HG02885 (cell line): ENCODE data around the gene TTPAL.

ENCODE experiments used
- ATAC-seq: cut with Tn5 transposase; IDR thresholded peaks from one replicate; pipeline ENCODE4 v1.9.1; 2021; ENCODE audit warnings: mild to moderate bottlenecking; ENCODE audit not compliant: unreplicated experiment, poor library complexity

TTPAL gene

DNA sequence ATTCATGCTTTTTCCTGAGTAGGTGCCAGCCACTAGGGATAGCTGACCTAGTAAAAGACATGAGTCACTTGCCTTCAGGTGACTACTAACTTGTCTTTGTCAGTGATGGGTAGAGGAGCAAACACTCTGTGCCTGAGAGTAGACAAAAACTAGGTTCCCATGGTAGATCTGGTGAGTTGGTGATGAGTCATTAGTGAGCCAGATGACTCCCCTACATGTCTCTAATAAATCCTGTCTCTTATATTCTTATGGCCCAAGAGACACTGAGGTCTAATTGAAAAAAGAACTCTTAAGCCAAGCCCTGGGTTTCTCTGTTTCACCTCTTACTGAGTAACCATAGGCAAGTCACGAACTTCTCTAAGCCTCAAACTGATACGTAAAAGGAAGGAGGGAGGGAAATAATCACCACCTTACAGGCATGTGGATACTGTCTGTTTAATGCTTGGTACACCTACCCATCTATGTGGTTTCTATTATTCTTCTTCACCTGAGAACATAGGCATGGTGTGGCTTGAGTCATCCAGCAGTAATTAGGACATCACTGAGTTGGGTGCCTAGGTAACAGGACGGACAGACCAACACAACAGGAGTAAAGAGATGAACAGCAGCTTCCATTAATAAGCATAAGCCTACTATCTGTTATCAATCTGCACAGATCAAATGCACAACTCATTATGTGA lies 20.3 kb downstream of the TTPAL start:
- ATAC-seq, result no peak

- no peak for ATAC-seq
Observed at GRCh38 chr20:44496976-44497375, 21.3 kb downstream of the TTPAL start.

DNA sequence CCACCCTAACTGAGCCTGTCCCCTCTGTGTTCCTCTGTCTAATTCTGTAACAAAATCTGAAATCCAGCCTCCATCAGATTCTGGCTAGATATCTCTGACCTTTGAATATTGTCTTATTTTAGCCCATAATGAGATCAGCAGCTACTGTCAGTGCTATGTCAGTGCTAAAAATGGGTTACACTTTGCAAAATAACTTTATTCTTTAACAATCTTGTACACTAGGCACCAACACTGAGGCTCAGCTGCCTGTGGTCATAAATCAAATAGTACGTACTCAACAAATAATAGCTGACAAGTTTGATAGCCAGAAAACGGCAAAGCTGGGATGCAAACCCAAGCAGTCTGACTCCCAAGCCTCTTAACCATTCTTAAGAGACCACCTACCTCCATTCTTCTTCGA lies 22.1 kb downstream of the TTPAL start:
- no peak for ATAC-seq

DNA sequence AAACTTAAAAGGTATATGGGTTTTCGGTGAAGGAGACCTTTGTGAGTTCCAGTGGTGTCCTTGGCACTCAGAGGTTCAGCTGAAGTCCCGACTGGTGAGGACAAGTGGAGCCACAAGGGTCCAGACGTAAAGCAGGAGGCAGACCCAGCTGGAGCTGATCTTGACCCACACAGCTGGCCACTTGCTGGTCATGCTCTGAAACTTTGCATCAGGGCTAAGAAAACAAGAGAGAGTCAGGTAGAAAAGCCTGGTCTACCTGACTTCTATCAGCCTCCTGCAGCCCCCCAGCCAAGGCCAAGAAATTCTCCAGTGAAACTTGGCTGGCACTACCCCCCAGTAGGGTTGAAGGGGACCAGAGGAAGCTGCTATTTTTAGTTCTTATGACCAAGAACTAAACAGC lies 24.5 kb downstream of the TTPAL start:
- no peak for ATAC-seq

- no peak for ATAC-seq
Observed at GRCh38 chr20:44501448-44501847, 25.8 kb downstream of the TTPAL start.

DNA sequence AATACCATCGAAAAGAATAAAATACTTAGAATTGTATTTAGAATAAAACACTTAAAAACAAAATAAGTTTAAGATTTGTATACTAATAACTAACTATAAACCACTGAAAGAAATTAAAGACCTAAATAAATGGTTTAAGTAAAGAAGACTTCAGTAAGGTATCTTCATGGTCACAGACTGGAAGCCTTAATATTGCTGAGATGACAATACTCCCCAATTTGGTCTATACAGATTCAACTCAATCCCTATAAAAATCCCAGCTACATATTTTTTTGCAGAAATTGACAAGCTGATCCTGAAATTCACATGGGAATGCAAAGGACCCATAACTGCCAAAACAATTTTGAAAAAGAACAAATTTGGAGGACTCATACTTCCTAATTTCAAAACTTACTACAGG lies 27.3 kb downstream of the TTPAL start:
- ATAC-seq, result no peak

- no peak for ATAC-seq
Observed at GRCh38 chr20:44504402-44505307, 29.0 kb downstream of the TTPAL start.

GRCh38 chr20:44509762-44510161 lies 34.1 kb downstream of the TTPAL start:
- no peak for ATAC-seq

- ATAC-seq, result no peak
Observed at GRCh38 chr20:44513871-44514270, 38.2 kb downstream of the TTPAL start.

DNA sequence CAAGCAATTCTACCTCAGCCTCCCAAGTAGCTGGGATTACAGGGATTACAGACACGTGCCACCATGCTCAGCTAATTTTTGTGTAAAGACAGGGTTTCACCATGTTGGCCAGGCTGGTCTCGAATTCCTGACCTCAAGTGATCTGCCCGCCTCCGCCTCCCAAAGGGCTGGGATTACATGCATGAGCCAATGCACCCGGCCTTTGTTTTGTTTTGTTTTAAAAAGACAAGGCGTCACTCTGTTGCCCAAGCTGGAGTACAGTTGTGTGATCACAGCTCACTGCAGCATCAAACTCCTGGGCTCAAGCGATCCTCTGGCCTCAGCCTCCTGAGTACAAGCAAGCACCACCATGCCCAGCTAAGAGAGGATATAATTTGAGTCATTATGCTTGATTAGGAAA lies 40.8 kb downstream of the TTPAL start:
- ATAC-seq, result no peak

DNA sequence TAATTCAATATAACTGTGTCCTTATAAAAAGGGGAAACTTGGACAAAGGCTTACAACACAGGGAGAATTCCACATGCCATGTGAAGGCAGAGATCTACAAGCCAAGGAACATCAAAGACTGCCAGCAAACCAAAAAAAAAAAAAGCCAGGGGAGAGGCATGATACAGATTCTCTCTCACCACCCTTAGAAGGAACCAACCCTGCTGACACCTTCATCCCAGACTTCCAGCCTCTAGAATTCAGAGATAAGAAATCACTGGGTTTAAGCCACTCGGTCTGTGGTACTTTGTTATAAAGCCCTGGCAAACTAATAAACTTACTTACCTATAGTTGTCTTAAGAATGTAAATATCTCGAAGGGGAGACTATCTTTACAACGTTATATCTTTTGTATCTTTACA lies 41.8 kb downstream of the TTPAL start:
- no peak for ATAC-seq

GRCh38 chr20:44518248-44518647 lies 42.6 kb downstream of the TTPAL start:
- no peak for ATAC-seq

GRCh38 chr20:44520881-44521280 lies 45.2 kb downstream of the TTPAL start:
- no peak for ATAC-seq

- peak; percentile 98 for ATAC-seq
Observed at GRCh38 chr20:44521484-44522481, 46.1 kb downstream of the TTPAL start, which contains the start of gene SERINC3. Gene SERINC3, minus strand, starts transcription at chr20:44522070. Its CDS starts 119 bp downstream, at chr20:44521951.

- ATAC-seq, result no peak
Observed at GRCh38 chr20:44522841-44523240, 47.2 kb downstream of the TTPAL start.

GRCh38 chr20:44523746-44524145 lies 48.1 kb downstream of the TTPAL start:
- ATAC-seq, result no peak

- no peak for ATAC-seq
Observed at GRCh38 chr20:44526129-44526528, 50.5 kb downstream of the TTPAL start.

- ATAC-seq, result no peak
Observed at GRCh38 chr20:44527716-44528199, 52.1 kb downstream of the TTPAL start.

GRCh38 chr20:44528309-44528708 lies 52.6 kb downstream of the TTPAL start:
- no peak for ATAC-seq

DNA sequence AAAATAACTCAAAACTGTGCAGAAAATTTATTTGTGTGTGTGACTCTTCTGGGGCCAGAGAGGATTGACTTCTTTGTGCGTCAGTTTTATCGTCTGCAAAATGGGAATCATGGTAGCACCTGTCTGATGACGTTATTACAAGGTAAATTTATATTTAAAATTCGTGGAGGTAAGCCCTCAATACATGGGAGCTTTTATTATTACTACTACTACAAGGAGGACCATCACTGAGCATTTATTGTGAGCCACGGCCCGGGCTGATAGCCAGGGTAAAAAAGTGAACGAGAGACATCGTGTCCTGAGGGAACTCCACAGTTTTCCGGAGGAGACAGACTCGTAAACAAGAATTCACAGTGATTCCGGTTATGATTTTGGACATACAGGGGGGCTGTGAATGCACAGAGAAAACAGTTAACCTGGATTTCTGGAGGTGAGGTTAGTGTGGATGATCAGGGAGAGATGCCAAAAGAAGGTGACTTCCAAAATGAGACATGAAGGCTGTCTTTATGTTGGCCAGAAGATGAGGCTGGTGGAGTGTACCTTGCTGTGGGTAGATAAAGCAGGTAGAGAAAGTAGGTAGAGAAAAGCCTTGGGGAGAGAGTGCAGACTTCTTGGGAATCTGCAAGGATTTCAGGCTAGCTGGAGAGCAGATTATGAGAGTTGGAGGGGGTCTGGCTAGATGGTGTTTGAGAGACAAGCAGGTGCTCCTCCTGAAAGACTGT lies 56.7 kb downstream of the TTPAL start:
- ATAC-seq, result no peak
